Measurements from ENCODE around the gene CYS1.

GRCh38 chr2:10059016-10059351 is 21.2 kb downstream of the CYS1 start:
- TF ChIP-seq POLR2A (IDR thresholded peaks at IDR 0.05; ENCODE audit: extremely low read depth, insufficient read length) (no peak), CTCF (IDR thresholded peaks at IDR 0.05; ENCODE audit: low read depth, low read length) (no peak)
- TF ChIP-seq, protein P1, sequence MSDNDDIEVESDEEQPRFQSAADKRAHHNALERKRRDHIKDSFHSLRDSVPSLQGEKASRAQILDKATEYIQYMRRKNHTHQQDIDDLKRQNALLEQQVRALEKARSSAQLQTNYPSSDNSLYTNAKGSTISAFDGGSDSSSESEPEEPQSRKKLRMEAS (IDR thresholded peaks at IDR 0.05; ENCODE audit: low read depth, low read length) = no peak

Data from NB4 (cell line).